Subcutaneous abdominal adipose tissue (tissue), 5 donors: ENCODE measurements around the gene GLTP.

Source experiments
- H3K27ac ChIP-seq: one replicate; pipeline ENCODE4 v1.7.0; 2013; ENCODE audit warnings: low read depth, mild to moderate bottlenecking, inconsistent platforms, low read length, moderate library complexity
- H3K27me3 ChIP-seq, 5 donors: one replicate each; pipeline ENCODE4 v1.7.0; 2013; ENCODE audit warnings: low read length in 5 of 5, inconsistent platforms in 1 of 5; ENCODE audit not compliant: control insufficient read depth in 5 of 5, insufficient read depth in 4 of 5
- H3K36me3 ChIP-seq, 5 donors: one replicate each; pipeline ENCODE4 v1.7.0; 2013; ENCODE audit warnings: low read length in 5 of 5; ENCODE audit not compliant: control insufficient read depth in 5 of 5, insufficient read depth in 5 of 5
- H3K4me1 ChIP-seq, 5 donors: one replicate each; pipeline ENCODE4 v1.7.0; 2013; ENCODE audit warnings: low read length in 5 of 5, mild to moderate bottlenecking in 3 of 5, moderate library complexity in 1 of 5; ENCODE audit not compliant: control insufficient read depth in 5 of 5, insufficient read depth in 5 of 5
- H3K4me3 ChIP-seq, 5 donors: one replicate each; pipeline ENCODE4 v1.7.0; 2013; ENCODE audit warnings: low read length in 5 of 5, low read depth in 1 of 5
- H3K9ac ChIP-seq, 5 donors: one replicate each; pipeline ENCODE4 v1.7.0; 2013; ENCODE audit warnings: low read length in 5 of 5, mild to moderate bottlenecking in 4 of 5, moderate library complexity in 3 of 5
- H3K9me3 ChIP-seq, 5 donors: one replicate each; pipeline ENCODE4 v1.7.0; 2013; ENCODE audit warnings: low read length in 5 of 5; ENCODE audit not compliant: control insufficient read depth in 5 of 5
- donor health status: healthy.
- donor health status: healthy.
- donor health status: healthy.
- donor health status: healthy.
- donor health status: healthy.

Gene GLTP

GRCh38 chr12:109921982-109922381 lies 41.6 kb upstream of the GLTP start:
- H3K36me3 ChIP-seq = peaks cover 8 to 68% (median 44%) of the 10 kb centered on the region in 5 donors

DNA sequence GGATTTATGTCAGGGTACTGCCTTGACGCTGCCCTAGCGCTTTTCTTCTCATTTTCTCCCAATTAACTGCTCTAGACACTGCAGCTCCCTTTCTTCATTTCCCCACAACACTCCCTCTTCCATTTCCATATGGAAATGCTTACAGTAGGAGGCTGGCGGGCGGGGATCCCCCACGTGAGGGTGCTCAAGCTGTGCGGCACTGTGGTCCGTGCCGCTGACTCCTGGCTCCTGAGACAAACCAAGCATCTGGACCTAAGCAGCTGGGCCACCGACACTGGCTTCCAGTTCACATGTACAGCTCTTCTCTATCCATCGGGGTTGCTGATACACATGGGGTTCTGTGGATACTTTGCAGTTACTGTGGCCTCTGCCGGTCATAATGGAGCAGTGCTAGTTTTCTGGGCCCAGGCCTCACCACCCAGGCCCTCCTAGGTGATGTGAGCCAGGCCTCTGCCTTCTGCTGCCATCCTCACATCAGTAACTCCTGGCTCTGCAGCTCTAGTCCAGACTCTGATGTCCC lies 40.0 kb upstream of the GLTP start:
- no peaks in the 10 kb centered on the region for H3K4me1 ChIP-seq
- H3K27ac ChIP-seq = no peak overlapping the region
- no peak overlapping the region for H3K4me3 ChIP-seq
- peaks cover 12 to 74% (median 52%) of the 10 kb centered on the region in 5 donors for H3K36me3 ChIP-seq
- no peak overlapping the region for H3K9ac ChIP-seq
- H3K9me3 ChIP-seq = no peaks in the 10 kb centered on the region
- H3K27me3 ChIP-seq = no peaks in the 10 kb centered on the region

More at GRCh38 chr12:109921982-109922381, 41.6 kb upstream of the GLTP start:
- Histone ChIP-seq H3K27me3 (no peaks in the 10 kb centered on the region), H3K4me3 (no peak overlapping the region), H3K9ac (no peak overlapping the region), H3K27ac (no peak overlapping the region), H3K9me3 (no peaks in the 10 kb centered on the region), H3K4me1 (no peaks in the 10 kb centered on the region)

GRCh38 chr12:109919456-109919855 lies 39.1 kb upstream of the GLTP start:
- no peak overlapping the region for H3K27ac ChIP-seq
- no peaks in the 10 kb centered on the region for H3K4me1 ChIP-seq
- peaks cover 12 to 76% (median 58%) of the 10 kb centered on the region in 5 donors for H3K36me3 ChIP-seq
- no peaks in the 10 kb centered on the region for H3K27me3 ChIP-seq
- no peak overlapping the region for H3K4me3 ChIP-seq
- H3K9me3 ChIP-seq = no peaks in the 10 kb centered on the region
- H3K9ac ChIP-seq = no peak overlapping the region

- H3K9ac ChIP-seq = no peak overlapping the region
- no peaks in the 10 kb centered on the region for H3K9me3 ChIP-seq
- H3K36me3 ChIP-seq = peaks cover 12 to 86% (median 78%) of the 10 kb centered on the region in 5 donors
- no peak overlapping the region for H3K4me3 ChIP-seq
- no peaks in the 10 kb centered on the region for H3K27me3 ChIP-seq
- no peak overlapping the region for H3K27ac ChIP-seq
- H3K4me1 ChIP-seq = no peaks in the 10 kb centered on the region
Observed at GRCh38 chr12:109916045-109916444, 35.7 kb upstream of the GLTP start.

DNA sequence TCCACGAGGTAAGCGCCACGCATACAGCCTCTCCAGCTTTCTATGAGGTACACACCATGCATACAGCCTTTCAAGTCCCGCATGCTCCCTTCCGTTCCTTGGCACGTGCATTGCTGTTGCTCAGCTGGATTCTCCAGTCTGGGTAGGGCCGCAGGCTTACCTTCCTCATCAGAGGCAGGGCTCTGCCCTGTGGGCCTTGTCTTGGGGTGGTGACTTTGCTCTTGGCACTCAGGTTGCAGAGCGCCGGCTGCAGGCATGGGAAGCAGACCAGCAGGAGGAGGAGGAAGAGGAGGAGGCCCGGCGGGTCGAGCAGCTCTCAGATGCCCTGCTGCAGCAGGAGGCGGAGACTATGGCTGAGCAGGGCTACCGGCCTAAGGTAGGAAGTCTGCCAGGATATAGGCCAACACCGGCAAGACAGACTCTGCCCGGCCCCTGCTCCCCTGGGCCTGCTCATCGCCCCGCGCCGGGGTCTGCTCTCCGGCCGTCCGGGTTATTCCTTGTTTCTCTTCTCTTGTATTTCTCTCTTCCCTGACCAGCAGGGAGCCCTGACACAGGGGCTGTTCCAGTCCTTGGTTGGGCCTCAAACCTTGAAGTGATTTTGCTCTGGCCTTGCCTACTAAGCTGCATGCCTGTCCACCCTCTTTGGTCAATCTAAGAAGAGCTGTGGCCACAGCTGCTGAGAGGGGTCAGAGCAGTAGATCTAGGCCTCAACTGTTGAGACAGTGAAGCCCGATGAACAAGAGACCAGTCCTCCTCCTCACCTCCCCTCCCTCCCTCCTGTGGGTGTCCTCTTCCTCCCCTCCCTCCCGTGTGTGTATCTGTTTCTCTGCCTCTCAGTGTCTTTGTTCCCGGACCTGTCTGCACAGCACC lies 35.1 kb upstream of the GLTP start:
- no peaks in the 10 kb centered on the region for H3K27me3 ChIP-seq
- H3K9ac ChIP-seq = no peak overlapping the region
- H3K27ac ChIP-seq = no peak overlapping the region
- no peaks in the 10 kb centered on the region for H3K9me3 ChIP-seq
- H3K4me1 ChIP-seq = no peaks in the 10 kb centered on the region
- no peak overlapping the region for H3K4me3 ChIP-seq
- H3K36me3 ChIP-seq = peaks cover 12 to 86% (median 80%) of the 10 kb centered on the region in 5 donors

- Histone ChIP-seq H3K4me3 (no peak overlapping the region), H3K27ac (no peak overlapping the region), H3K36me3 (peaks cover 12 to 86% (median 79%) of the 10 kb centered on the region in 5 donors), H3K9ac (no peak overlapping the region), H3K4me1 (no peaks in the 10 kb centered on the region), H3K9me3 (no peaks in the 10 kb centered on the region), H3K27me3 (no peaks in the 10 kb centered on the region)
Observed at GRCh38 chr12:109914461-109914860, 34.1 kb upstream of the GLTP start.

- H3K4me3 ChIP-seq = no peak overlapping the region
- H3K27ac ChIP-seq = no peak overlapping the region
- H3K36me3 ChIP-seq = peaks cover 15 to 93% (median 86%) of the 10 kb centered on the region in 5 donors
- no peaks in the 10 kb centered on the region for H3K27me3 ChIP-seq
- no peaks in the 10 kb centered on the region for H3K4me1 ChIP-seq
- H3K9ac ChIP-seq = no peak overlapping the region
- H3K9me3 ChIP-seq = no peaks in the 10 kb centered on the region
Observed at GRCh38 chr12:109912855-109913321, 32.5 kb upstream of the GLTP start.

DNA sequence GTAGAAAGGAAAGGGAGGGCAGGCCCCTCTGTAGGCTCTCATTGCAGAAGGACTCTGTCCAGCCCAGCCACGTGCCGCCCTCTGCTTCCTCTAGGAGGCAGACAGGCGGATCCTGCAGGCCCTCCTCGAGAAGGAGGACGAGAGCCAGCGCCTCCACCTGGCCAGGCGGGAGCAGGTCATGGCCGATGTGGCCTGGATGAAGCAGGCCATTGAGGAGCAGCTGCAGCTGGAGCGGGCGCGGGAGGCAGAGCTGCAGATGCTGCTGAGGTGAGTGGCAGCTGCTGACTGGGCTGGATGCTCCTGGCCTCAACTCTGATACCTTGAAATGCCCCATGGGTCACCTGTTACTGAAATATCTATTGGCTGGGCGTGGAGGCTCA lies 30.6 kb upstream of the GLTP start:
- Histone ChIP-seq H3K27me3 (no peaks in the 10 kb centered on the region), H3K4me1 (no peaks in the 10 kb centered on the region), H3K36me3 (peaks cover 4 to 93% (median 87%) of the 10 kb centered on the region in 5 donors)

GRCh38 chr12:109910254-109910968 lies 30.1 kb upstream of the GLTP start:
- H3K27ac ChIP-seq = no peak overlapping the region
- peaks cover 4 to 93% (median 87%) of the 10 kb centered on the region in 5 donors for H3K36me3 ChIP-seq

More for the DNA sequence above, 30.6 kb upstream of the GLTP start:
- no peak overlapping the region for H3K27ac ChIP-seq
- H3K9me3 ChIP-seq = no peaks in the 10 kb centered on the region
- H3K9ac ChIP-seq = no peak overlapping the region
- no peak overlapping the region for H3K4me3 ChIP-seq

GRCh38 chr12:109905301-109905700 lies 25.0 kb upstream of the GLTP start:
- no peaks in the 10 kb centered on the region for H3K9me3 ChIP-seq
- no peak overlapping the region for H3K4me3 ChIP-seq
- H3K9ac ChIP-seq = no peak overlapping the region
- H3K36me3 ChIP-seq = peaks cover 8 to 74% (median 65%) of the 10 kb centered on the region in 5 donors
- H3K27me3 ChIP-seq = no peaks in the 10 kb centered on the region
- H3K4me1 ChIP-seq = peaks cover 4 to 18% (median 14%) of the 10 kb centered on the region in 5 donors
- no peak overlapping the region for H3K27ac ChIP-seq

More at GRCh38 chr12:109910254-109910968, 30.1 kb upstream of the GLTP start:
- Histone ChIP-seq H3K9me3 (no peaks in the 10 kb centered on the region), H3K27me3 (no peaks in the 10 kb centered on the region), H3K4me3 (no peak overlapping the region), H3K4me1 (no peaks in the 10 kb centered on the region), H3K9ac (no peak overlapping the region)
